HepG2 (cell line): ENCODE data around the gene GFAP. TPM values are rescaled to one million over a fixed set of nuclear protein-coding genes. Genes with fewer than 3 reads are reported as not detected.

Experiments
- KAT8 ChIP-seq: IDR thresholded peaks from 2 replicates; pipeline ENCODE4 v1.6.1; 2016; ENCODE audit warnings: missing genetic modification reagents, missing compliant biosample characterization
- KLF12 ChIP-seq: sonication (generic); formaldehyde crosslinking; IDR thresholded peaks from 2 replicates; pipeline ENCODE4 v1.4.0; 2020; ENCODE audit warnings: missing genetic modification reagents, borderline replicate concordance
- KMT2A ChIP-seq: sonication (generic); formaldehyde crosslinking; IDR thresholded peaks from 2 replicates; pipeline ENCODE4 v1.4.0; 2020; ENCODE audit warnings: missing genetic modification reagents
- MEF2D ChIP-seq: sonication (generic); formaldehyde crosslinking; IDR thresholded peaks from 2 replicates; pipeline ENCODE4 v1.5.1; 2020; ENCODE audit warnings: mild to moderate bottlenecking, missing genetic modification reagents
- MTF2 ChIP-seq: sonication (generic); formaldehyde crosslinking; IDR thresholded peaks from 2 replicates; pipeline ENCODE4 v1.5.0; 2020; ENCODE audit warnings: missing genetic modification reagents, borderline replicate concordance
- NFKB2 ChIP-seq: sonication (generic); formaldehyde crosslinking; IDR thresholded peaks from 2 replicates; pipeline ENCODE4 v1.4.0; 2020; ENCODE audit warnings: missing genetic modification reagents, borderline replicate concordance
- TBX2 ChIP-seq: sonication (generic); formaldehyde crosslinking; IDR thresholded peaks from 2 replicates; pipeline ENCODE4 v1.5.0; 2020; ENCODE audit warnings: missing genetic modification reagents, mild to moderate bottlenecking, borderline replicate concordance
- TEF ChIP-seq: sonication (generic); formaldehyde crosslinking; IDR thresholded peaks from 2 replicates; pipeline ENCODE4 v1.5.0; 2020; ENCODE audit warnings: missing genetic modification reagents
- TFAP4 ChIP-seq: sonication (generic); IDR thresholded peaks from 2 replicates; pipeline ENCODE4 v1.6.1; 2016; ENCODE audit warnings: low read depth, borderline replicate concordance
- ZBTB39 ChIP-seq: sonication (generic); formaldehyde crosslinking; IDR thresholded peaks from 2 replicates; pipeline ENCODE4 v1.5.0; 2020; ENCODE audit warnings: missing genetic modification reagents
- ZFP90 ChIP-seq: sonication (generic); formaldehyde crosslinking; IDR thresholded peaks from 2 replicates; pipeline ENCODE4 v1.8.0; 2022; ENCODE audit warnings: missing genetic modification reagents, mild to moderate bottlenecking, inconsistent platforms, borderline replicate concordance
- ZFP91 ChIP-seq: sonication (generic); formaldehyde crosslinking; IDR thresholded peaks from 2 replicates; pipeline ENCODE4 v1.9.0; 2022; ENCODE audit warnings: missing genetic modification reagents, mild to moderate bottlenecking, borderline replicate concordance
- ZFY ChIP-seq: sonication (generic); formaldehyde crosslinking; IDR thresholded peaks from 2 replicates; pipeline ENCODE4 v1.4.0; 2020; ENCODE audit warnings: missing genetic modification reagents
- ZMYM2 ChIP-seq: sonication (generic); formaldehyde crosslinking; IDR thresholded peaks from 2 replicates; pipeline ENCODE4 v1.8.0; 2022; ENCODE audit warnings: mild to moderate bottlenecking, missing genetic modification reagents
- ZMYM3 ChIP-seq: sonication (generic); formaldehyde crosslinking; IDR thresholded peaks from 2 replicates; pipeline ENCODE4 v1.5.1; 2020; ENCODE audit warnings: mild to moderate bottlenecking, missing genetic modification reagents
- ZNF382 ChIP-seq: sonication (generic); formaldehyde crosslinking; IDR thresholded peaks from 2 replicates; pipeline ENCODE4 v1.5.0; 2020; ENCODE audit warnings: missing genetic modification reagents, mild to moderate bottlenecking, borderline replicate concordance
- ZNF530 ChIP-seq: sonication (generic); formaldehyde crosslinking; IDR thresholded peaks from 2 replicates; pipeline ENCODE4 v1.5.0; 2020; ENCODE audit warnings: low read depth, mild to moderate bottlenecking, missing genetic modification reagents
- ZNF704 ChIP-seq: sonication (generic); formaldehyde crosslinking; IDR thresholded peaks from 2 replicates; pipeline ENCODE4 v1.8.1; 2023; ENCODE audit warnings: mild to moderate bottlenecking, inconsistent platforms, moderate library complexity, missing genetic modification reagents, borderline replicate concordance
- ZNF770 ChIP-seq: sonication (generic); formaldehyde crosslinking; IDR thresholded peaks from 2 replicates; pipeline ENCODE4 v1.5.0; 2020; ENCODE audit warnings: mild to moderate bottlenecking, missing genetic modification reagents
- polyA plus RNA-seq, 8 experiments: library from polyadenylated mRNA; depleted of rRNA in 3 of 8; stranded (reverse) in 7 of 8; unstranded in 1 of 8; fragments of >200 nt; fragmentation: Illumina TruSeq in 4 of 8; extraction: Trizol in 4 of 8; gene quantifications; 2 replicates each; pipeline versions ENCODE4 v1.2.1 to v1.2.3, GENCODE V29; 2011 to 2016; ENCODE audit warnings: low read depth in 4 of 8, missing spikeins in 1 of 8, mixed read lengths in 1 of 8; ENCODE audit not compliant: insufficient read depth in 1 of 8
- total RNA-seq, 5 experiments: library from RNA; depleted of rRNA; stranded (reverse); fragments of >200 nt; fragmentation: Illumina TruSeq; extraction: Trizol; gene quantifications; 2 replicates each; pipeline ENCODE4 v1.2.3, GENCODE V29; 2016; ENCODE audit warnings: low read depth in 1 of 5

The GFAP gene
- total and polyA plus RNA-seq, 2 of the 13 experiments (the other 11 are each of a cell fraction or from before 2014, with no cell fraction given): 0.11 to 0.29 TPM

- TF ChIP-seq ZBTB39 (CRISPR knock-in tag) (no peak), ZNF382 (CRISPR knock-in tag) (no peak), KAT8 (CRISPR knock-in tag) (no peak), ZFP90 (CRISPR knock-in tag) (no peak), NFKB2 (CRISPR knock-in tag) (no peak), ZFY (peak; percentile 56; the same call in 1 of the 2 replicates), TBX2 (CRISPR knock-in tag) (no peak; the same call in 1 of the 2 replicates), ZNF704 (CRISPR knock-in tag) (0 out of 2 replicates have a peak, but pooled peaks have one; percentile 35), ZMYM2 (CRISPR knock-in tag) (peak; percentile 69), KMT2A (peak; percentile 7; the same call in 1 of the 2 replicates), ZFP91 (peak; percentile 29; the same call in 1 of the 2 replicates), TFAP4 (0 out of 2 replicates have a peak, but pooled peaks have one; percentile 17), TEF (CRISPR knock-in tag) (no peak), ZMYM3 (peak; percentile 69; the same call in 1 of the 2 replicates), MEF2D (CRISPR knock-in tag) (no peak), KLF12 (CRISPR knock-in tag) (no peak), MTF2 (CRISPR knock-in tag) (no peak), ZNF770 (CRISPR knock-in tag) (peak; percentile 97), ZNF530 (CRISPR knock-in tag) (no peak)
These were observed 821 bp upstream of the GFAP start (continued) for GRCh38 chr17:44915862-44916780.
